A549 (cell line): ENCODE measurements around the gene CDYL. TPM values are rescaled to one million over a fixed set of nuclear protein-coding genes. Genes with fewer than 3 reads are reported as not detected.

Source experiments
- ATAC-seq, 2 experiments: fragments of 200-7000 bp in 1 of 2; fragments of >200 bp in 1 of 2; cut with Nextera tagmentation in 1 of 2; cut with Tn5 transposase in 1 of 2; 3 replicates each; pipeline versions ENCODE4 v1.8.0 to v1.9.1; 2018 to 2020; ENCODE audit warnings: mild to moderate bottlenecking in 1 of 2, moderate library complexity in 1 of 2
- CTCF ChIA-PET: fragments of 300-600 bp; sonication (Branson Sonifier 250); formaldehyde crosslinking; extraction: SDS; loops from one replicate; lab custom pipeline; 2021; ENCODE audit warnings: antibody characterized with exemption, inconsistent platforms; lab: Yijun Ruan, JAX
- POLR2A ChIA-PET: fragments of 350-600 bp; formaldehyde crosslinking; extraction: SDS; loops from one replicate; lab custom pipeline; 2021; ENCODE audit warnings: antibody characterized with exemption, inconsistent platforms; lab: Yijun Ruan, JAX
- DNase-seq, 2 experiments: peaks; one replicate each; pipeline versions ENCODE4 v3.0.0 to v3.0.0-alpha.2; 2011 to 2016; ENCODE audit warnings: low read depth in 1 of 2, low spot score in 1 of 2
- FAIRE-seq: peaks from 2 replicates; lab custom pipeline; 2011; peaks lifted over from hg19 to GRCh38; lab: Jason Lieb, UNC
- H3K27ac ChIP-seq, 2 experiments: fragments of >200 bp; sonication (Bioruptor Twin); formaldehyde crosslinking; 3 replicates each; pipeline ENCODE4 v1.5.1; 2016 to 2017
- H3K4me1 ChIP-seq: fragments of >200 bp; sonication (Bioruptor Twin); formaldehyde crosslinking; 3 replicates; pipeline ENCODE4 v1.6.1; 2016
- H3K4me2 ChIP-seq: fragments of >200 bp; sonication (Bioruptor Twin); formaldehyde crosslinking; 3 replicates; pipeline ENCODE4 v1.6.1; 2016
- H3K4me3 ChIP-seq: fragments of >200 bp; sonication (Bioruptor Twin); formaldehyde crosslinking; 3 replicates; pipeline ENCODE4 v1.5.1; 2016
- H3K9me3 ChIP-seq: fragments of >200 bp; sonication (Bioruptor Twin); formaldehyde crosslinking; 3 replicates; pipeline ENCODE4 v1.6.1; 2016
- CHD2 ChIP-seq: fragments of 150-350 bp; IDR thresholded peaks from 2 replicates; pipeline ENCODE4 v1.6.1; 2014; ENCODE audit warnings: low read length; ENCODE audit not compliant: partially characterized antibody
- ESRRA ChIP-seq: fragments of 150-350 bp; IDR thresholded peaks from 2 replicates; pipeline ENCODE4 v1.6.1; 2014; ENCODE audit warnings: mild to moderate bottlenecking, low read length, borderline replicate concordance
- FOSB ChIP-seq: fragments of 250-450 bp; sonication (Bioruptor Pico); IDR thresholded peaks from 2 replicates; pipeline ENCODE4 v1.5.0; 2020; ENCODE audit warnings: mild to moderate bottlenecking, moderate library complexity
- FOSL2 ChIP-seq, 2 experiments: fragments of 450-650 bp in 1 of 2; fragments of >200 bp in 1 of 2; sonication (Bioruptor Twin) in 1 of 2; formaldehyde crosslinking; IDR thresholded peaks; 2 replicates each; pipeline versions ENCODE4 v1.5.0 to v1.6.1; 2016 to 2020; ENCODE audit warnings: mild to moderate bottlenecking in 1 of 2, moderate library complexity in 1 of 2
- GATA3 ChIP-seq: IDR thresholded peaks from 2 replicates; pipeline ENCODE4 v1.6.1; 2012; ENCODE audit warnings: borderline replicate concordance
- HEYL ChIP-seq: fragments of 250-450 bp; sonication (Bioruptor Pico); IDR thresholded peaks from 2 replicates; pipeline ENCODE4 v1.8.0; 2021; ENCODE audit warnings: mild to moderate bottlenecking, moderate library complexity
- JUN ChIP-seq, 2 experiments: fragments of >200 bp; sonication (Bioruptor Twin); formaldehyde crosslinking; IDR thresholded peaks; 2 replicates in 1 of 2; 3 replicates in 1 of 2; pipeline ENCODE4 v1.6.1; 2016 to 2017
- NR3C1 ChIP-seq: fragments of >200 bp; sonication (Bioruptor Twin); formaldehyde crosslinking; IDR thresholded peaks from 3 replicates; pipeline ENCODE4 v1.6.1; 2017
- PHF8 ChIP-seq: fragments of 200-600 bp; sonication (generic); IDR thresholded peaks from 2 replicates; pipeline ENCODE4 v1.6.1; 2016; ENCODE audit warnings: low read depth, mild to moderate bottlenecking, antibody characterized with exemption, moderate library complexity, borderline replicate concordance
- POLR2AphosphoS2 ChIP-seq: conservative IDR thresholded peaks from 2 replicates; pipeline ENCODE4 v1.6.1; 2012; ENCODE audit warnings: low read length, improper control_type of control experiment, inconsistent platforms
- ZC3H11A ChIP-seq: fragments of 450-650 bp; IDR thresholded peaks from 2 replicates; pipeline ENCODE4 v1.6.1; 2014; ENCODE audit warnings: antibody characterized with exemption, mild to moderate bottlenecking
- ZNF302 ChIP-seq: fragments of 250-450 bp; sonication (Bioruptor Pico); IDR thresholded peaks from 2 replicates; pipeline ENCODE4 v1.9.0; 2021; ENCODE audit warnings: inconsistent platforms, mild to moderate bottlenecking, moderate library complexity
- WGBS: methylation state at CpG from one replicate; pipeline ENCODE4 v1.1.6; 2017; ENCODE audit errors: missing lambda C conversion rate; 5-methylcytosine and 5-hydroxymethylcytosine counted together
- polyA plus RNA-seq, 4 experiments: library from polyadenylated mRNA; depleted of rRNA in 3 of 4; stranded (reverse); fragments of >200 nt; fragmentation: RNase III in 1 of 4; extraction: RNeasy Plus Mini Kit Qiagen cat#74134 plus additional on column Dnase treatment in 1 of 4; gene quantifications; 2 replicates in 3 of 4; 3 replicates in 1 of 4; pipeline ENCODE4 v1.2.3, GENCODE V29; 2011 to 2017
- TF ChIP-seq, protein P1 (sequence below): fragments of 200-600 bp; sonication (generic); IDR thresholded peaks from 2 replicates; pipeline ENCODE4 v1.6.1; 2016; ENCODE audit warnings: antibody characterized with exemption, mild to moderate bottlenecking, moderate library complexity
- TF ChIP-seq, protein P2 (sequence below): fragments of >200 bp; sonication (Bioruptor Twin); formaldehyde crosslinking; IDR thresholded peaks from 3 replicates; pipeline ENCODE4 v1.5.1; 2016
- TF ChIP-seq, protein P3 (sequence below): fragments of 450-650 bp; IDR thresholded peaks from 2 replicates; pipeline ENCODE4 v1.6.1; 2014; ENCODE audit warnings: antibody characterized with exemption
- TF ChIP-seq, protein P4 (sequence below): IDR thresholded peaks from 2 replicates; pipeline ENCODE4 v1.6.1; 2012
- TF ChIP-seq, protein P5 (sequence below): fragments of >200 bp; sonication (Bioruptor Twin); formaldehyde crosslinking; IDR thresholded peaks from 3 replicates; pipeline ENCODE4 v1.6.1; 2016

CDYL gene
- polyA plus RNA-seq, 2 of the 4 experiments (the other 2 are of a cell fraction), result 18.6 to 42.7 TPM

DNA sequence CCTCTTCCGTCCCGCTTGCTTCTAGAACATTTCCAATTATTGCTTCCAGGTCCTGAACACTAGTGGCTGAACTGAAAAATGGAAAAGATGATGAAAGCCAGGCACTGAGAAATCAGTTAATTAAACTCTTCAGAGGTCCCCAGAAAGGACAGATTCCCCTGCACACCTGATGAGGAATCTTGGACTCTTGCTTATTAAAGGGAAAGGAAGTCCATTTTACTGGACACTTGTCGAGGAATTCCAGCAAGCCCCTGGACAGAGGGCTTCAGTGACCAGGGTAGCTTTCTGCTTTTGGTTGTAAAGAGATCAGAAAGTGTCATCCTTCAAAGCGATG is 47.8 kb upstream of the CDYL start (continued):
- TF ChIP-seq, protein P1, sequence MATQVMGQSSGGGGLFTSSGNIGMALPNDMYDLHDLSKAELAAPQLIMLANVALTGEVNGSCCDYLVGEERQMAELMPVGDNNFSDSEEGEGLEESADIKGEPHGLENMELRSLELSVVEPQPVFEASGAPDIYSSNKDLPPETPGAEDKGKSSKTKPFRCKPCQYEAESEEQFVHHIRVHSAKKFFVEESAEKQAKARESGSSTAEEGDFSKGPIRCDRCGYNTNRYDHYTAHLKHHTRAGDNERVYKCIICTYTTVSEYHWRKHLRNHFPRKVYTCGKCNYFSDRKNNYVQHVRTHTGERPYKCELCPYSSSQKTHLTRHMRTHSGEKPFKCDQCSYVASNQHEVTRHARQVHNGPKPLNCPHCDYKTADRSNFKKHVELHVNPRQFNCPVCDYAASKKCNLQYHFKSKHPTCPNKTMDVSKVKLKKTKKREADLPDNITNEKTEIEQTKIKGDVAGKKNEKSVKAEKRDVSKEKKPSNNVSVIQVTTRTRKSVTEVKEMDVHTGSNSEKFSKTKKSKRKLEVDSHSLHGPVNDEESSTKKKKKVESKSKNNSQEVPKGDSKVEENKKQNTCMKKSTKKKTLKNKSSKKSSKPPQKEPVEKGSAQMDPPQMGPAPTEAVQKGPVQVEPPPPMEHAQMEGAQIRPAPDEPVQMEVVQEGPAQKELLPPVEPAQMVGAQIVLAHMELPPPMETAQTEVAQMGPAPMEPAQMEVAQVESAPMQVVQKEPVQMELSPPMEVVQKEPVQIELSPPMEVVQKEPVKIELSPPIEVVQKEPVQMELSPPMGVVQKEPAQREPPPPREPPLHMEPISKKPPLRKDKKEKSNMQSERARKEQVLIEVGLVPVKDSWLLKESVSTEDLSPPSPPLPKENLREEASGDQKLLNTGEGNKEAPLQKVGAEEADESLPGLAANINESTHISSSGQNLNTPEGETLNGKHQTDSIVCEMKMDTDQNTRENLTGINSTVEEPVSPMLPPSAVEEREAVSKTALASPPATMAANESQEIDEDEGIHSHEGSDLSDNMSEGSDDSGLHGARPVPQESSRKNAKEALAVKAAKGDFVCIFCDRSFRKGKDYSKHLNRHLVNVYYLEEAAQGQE, result no peak
- TF ChIP-seq, all 56 proteins: peak for 0

DNA sequence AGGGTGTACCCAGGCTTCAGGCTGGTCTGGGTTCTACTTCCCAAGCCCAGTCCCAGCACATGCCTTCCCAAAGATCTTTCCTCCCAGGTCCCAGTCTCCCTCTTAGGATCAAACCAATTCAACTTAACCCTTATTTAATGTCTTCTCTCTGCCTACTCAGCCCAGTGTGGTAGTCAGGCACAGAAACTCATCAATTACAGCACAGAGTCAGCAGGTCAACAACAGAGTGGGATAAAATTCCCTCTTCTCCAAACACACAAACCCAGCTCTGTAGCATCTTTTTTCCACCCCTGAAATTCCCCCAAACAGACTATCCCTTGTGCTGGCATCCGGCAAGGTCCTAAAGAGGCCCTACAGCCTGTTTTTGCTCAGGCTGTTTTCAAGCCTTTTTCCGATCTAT is 47.3 kb upstream of the CDYL start:
- 0 out of 6 replicates have a peak overlapping the region, but pooled peaks of 1 of the 2 experiments have one; percentile 18 for H3K27ac ChIP-seq
- DNase-seq, result no peak
- CTCF ChIA-PET, result no interaction called here
- H3K4me2 ChIP-seq, result no peak overlapping the region
- H3K4me1 ChIP-seq, result peaks cover 27% of the 10 kb centered on the region
- WGBS, result 87% methylated on average over 2 of the region's 2 CpGs
- no peaks in the 10 kb centered on the region for H3K9me3 ChIP-seq
- TF ChIP-seq ZC3H11A (no peak), HEYL (CRISPR knock-in tag) (no peak), FOSB (CRISPR knock-in tag) (no peak), POLR2AphosphoS2 (no peak), ZNF302 (CRISPR knock-in tag) (no peak), ESRRA (no peak), NR3C1 (no peak), PHF8 (no peak)
- TF ChIP-seq, protein P2, sequence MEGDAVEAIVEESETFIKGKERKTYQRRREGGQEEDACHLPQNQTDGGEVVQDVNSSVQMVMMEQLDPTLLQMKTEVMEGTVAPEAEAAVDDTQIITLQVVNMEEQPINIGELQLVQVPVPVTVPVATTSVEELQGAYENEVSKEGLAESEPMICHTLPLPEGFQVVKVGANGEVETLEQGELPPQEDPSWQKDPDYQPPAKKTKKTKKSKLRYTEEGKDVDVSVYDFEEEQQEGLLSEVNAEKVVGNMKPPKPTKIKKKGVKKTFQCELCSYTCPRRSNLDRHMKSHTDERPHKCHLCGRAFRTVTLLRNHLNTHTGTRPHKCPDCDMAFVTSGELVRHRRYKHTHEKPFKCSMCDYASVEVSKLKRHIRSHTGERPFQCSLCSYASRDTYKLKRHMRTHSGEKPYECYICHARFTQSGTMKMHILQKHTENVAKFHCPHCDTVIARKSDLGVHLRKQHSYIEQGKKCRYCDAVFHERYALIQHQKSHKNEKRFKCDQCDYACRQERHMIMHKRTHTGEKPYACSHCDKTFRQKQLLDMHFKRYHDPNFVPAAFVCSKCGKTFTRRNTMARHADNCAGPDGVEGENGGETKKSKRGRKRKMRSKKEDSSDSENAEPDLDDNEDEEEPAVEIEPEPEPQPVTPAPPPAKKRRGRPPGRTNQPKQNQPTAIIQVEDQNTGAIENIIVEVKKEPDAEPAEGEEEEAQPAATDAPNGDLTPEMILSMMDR, result no peak
- TF ChIP-seq, protein P3, sequence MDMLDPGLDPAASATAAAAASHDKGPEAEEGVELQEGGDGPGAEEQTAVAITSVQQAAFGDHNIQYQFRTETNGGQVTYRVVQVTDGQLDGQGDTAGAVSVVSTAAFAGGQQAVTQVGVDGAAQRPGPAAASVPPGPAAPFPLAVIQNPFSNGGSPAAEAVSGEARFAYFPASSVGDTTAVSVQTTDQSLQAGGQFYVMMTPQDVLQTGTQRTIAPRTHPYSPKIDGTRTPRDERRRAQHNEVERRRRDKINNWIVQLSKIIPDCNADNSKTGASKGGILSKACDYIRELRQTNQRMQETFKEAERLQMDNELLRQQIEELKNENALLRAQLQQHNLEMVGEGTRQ, result no peak
- TF ChIP-seq, protein P4, sequence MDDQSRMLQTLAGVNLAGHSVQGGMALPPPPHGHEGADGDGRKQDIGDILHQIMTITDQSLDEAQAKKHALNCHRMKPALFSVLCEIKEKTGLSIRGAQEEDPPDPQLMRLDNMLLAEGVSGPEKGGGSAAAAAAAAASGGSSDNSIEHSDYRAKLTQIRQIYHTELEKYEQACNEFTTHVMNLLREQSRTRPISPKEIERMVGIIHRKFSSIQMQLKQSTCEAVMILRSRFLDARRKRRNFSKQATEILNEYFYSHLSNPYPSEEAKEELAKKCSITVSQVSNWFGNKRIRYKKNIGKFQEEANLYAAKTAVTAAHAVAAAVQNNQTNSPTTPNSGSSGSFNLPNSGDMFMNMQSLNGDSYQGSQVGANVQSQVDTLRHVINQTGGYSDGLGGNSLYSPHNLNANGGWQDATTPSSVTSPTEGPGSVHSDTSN, result no peak
- TF ChIP-seq, all 56 proteins: peak for 0
- H3K4me3 ChIP-seq, result no peak overlapping the region
- POLR2A ChIA-PET, result no interaction called here
- no peak for ATAC-seq
- FAIRE-seq, result no peak

DNA sequence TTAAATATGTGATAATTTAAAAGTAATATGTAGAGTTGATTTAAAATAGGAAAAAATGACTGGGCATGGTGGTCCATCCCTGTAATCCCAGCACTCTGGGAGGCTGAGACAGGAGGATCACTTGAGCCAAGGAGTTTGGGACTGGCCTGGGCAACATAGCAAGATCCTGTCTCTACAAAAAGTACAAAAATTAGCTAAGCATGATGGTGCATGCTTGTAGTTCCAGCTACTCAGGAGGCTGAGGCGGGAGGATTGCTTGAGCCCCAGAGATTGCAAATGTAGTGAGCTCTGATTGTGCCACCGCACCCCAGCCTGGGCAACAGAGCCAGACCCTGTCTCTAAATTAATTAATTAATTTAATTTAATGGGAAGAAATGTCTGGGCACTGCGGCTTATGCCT is 44.2 kb upstream of the CDYL start:
- CTCF ChIA-PET, result interaction anchor here (0.6 to 1.4 kb wide), 2 partner anchors 21 to 26 kb away, joined by 3 to 4 read pairs; no protein-coding TSS in a partner anchor

More for the DNA sequence above, 44.2 kb upstream of the CDYL start:
- Histone ChIP-seq H3K4me2 (peak overlapping the region; percentile 83), H3K4me1 (peaks cover 44% of the 10 kb centered on the region), H3K4me3 (no peak overlapping the region), H3K9me3 (no peaks in the 10 kb centered on the region), H3K27ac (peak overlapping the region; percentile 90 to 92)
- FAIRE-seq, result no peak
- DNase-seq, result no peak
- TF ChIP-seq, protein P5, sequence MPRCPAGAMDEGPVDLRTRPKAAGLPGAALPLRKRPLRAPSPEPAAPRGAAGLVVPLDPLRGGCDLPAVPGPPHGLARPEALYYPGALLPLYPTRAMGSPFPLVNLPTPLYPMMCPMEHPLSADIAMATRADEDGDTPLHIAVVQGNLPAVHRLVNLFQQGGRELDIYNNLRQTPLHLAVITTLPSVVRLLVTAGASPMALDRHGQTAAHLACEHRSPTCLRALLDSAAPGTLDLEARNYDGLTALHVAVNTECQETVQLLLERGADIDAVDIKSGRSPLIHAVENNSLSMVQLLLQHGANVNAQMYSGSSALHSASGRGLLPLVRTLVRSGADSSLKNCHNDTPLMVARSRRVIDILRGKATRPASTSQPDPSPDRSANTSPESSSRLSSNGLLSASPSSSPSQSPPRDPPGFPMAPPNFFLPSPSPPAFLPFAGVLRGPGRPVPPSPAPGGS, result no peak
- TF ChIP-seq GATA3 (no peak), JUN (IDR thresholded peaks at IDR 0.05) (no peak), ZNF302 (CRISPR knock-in tag) (no peak), FOSL2 (IDR thresholded peaks at IDR 0.05) (no peak), FOSL2 (CRISPR knock-in tag; IDR thresholded peaks at IDR 0.05) (no peak), POLR2AphosphoS2 (no peak), CHD2 (no peak)
- TF ChIP-seq, protein P4, result no peak
- ATAC-seq, result no peak
- POLR2A ChIA-PET, result interaction anchor here (0.6 kb wide), 1 partner anchor 186 kb away, joined by 8 read pairs; no protein-coding TSS in a partner anchor
- 94% methylated on average over 3 of the region's 3 CpGs for WGBS
